HFFc6 (cell line): ENCODE results near the gene PRELID1. TPM values are rescaled to one million over a fixed set of nuclear protein-coding genes. Genes with fewer than 3 reads are reported as not detected.

Experiments
- DNase-seq: peaks from one replicate; pipeline ENCODE4 v3.0.0-alpha.2; 2018
- H3K27ac Mint-ChIP-seq: 2 replicates; pipeline ENCODE4 v1.8.0; 2020; ENCODE audit warnings: mild to moderate bottlenecking, mixed read lengths
- H3K27me3 Mint-ChIP-seq: 2 replicates; pipeline ENCODE4 v1.8.0; 2021; ENCODE audit warnings: mild to moderate bottlenecking, moderate library complexity, mixed read lengths; ENCODE audit not compliant: insufficient read depth
- H3K36me3 Mint-ChIP-seq: 2 replicates; pipeline ENCODE4 v1.8.0; 2021; ENCODE audit warnings: low read depth, mixed read lengths
- H3K4me1 Mint-ChIP-seq: 2 replicates; pipeline ENCODE4 v1.8.0; 2020; ENCODE audit warnings: low read depth, mixed read lengths
- H3K4me3 Mint-ChIP-seq: 2 replicates; pipeline ENCODE4 v1.8.0; 2020; ENCODE audit warnings: mild to moderate bottlenecking, moderate library complexity, mixed read lengths
- H3K9me3 Mint-ChIP-seq: 2 replicates; pipeline ENCODE4 v1.8.0; 2020; ENCODE audit warnings: mild to moderate bottlenecking, mixed read lengths
- total RNA-seq, 6 experiments: library from RNA; stranded (reverse); fragmentation: NEBNext Ultra II Directional; extraction: Animal tissue kit (Norgen Biotek cat#: 25700); gene quantifications; 2 replicates in 1 of 6; 3 replicates in 5 of 6; pipeline ENCODE4 v1.2.3, GENCODE V29; 2021
- TF ChIP-seq, protein P1 (sequence below): fragments of 200-600 bp; sonication (generic); IDR thresholded peaks from 2 replicates; pipeline ENCODE4 v1.5.0; 2021; ENCODE audit warnings: antibody characterized with exemption, mild to moderate bottlenecking

The PRELID1 gene
- total RNA-seq, 6 experiments from 2014 or later: 182 to 225 (median 217) TPM

GRCh38 chr5:177355162-177355867 is 51.7 kb downstream of the PRELID1 start:
- Mint-ChIP-seq H3K36me3 (no peaks in the 10 kb centered on the region), H3K27me3 (peaks cover 23% of the 10 kb centered on the region), H3K4me1 (peaks cover 11% of the 10 kb centered on the region), H3K27ac (no peak overlapping the region), H3K4me3 (no peak overlapping the region), H3K9me3 (no peaks in the 10 kb centered on the region)
- TF ChIP-seq, protein P1, sequence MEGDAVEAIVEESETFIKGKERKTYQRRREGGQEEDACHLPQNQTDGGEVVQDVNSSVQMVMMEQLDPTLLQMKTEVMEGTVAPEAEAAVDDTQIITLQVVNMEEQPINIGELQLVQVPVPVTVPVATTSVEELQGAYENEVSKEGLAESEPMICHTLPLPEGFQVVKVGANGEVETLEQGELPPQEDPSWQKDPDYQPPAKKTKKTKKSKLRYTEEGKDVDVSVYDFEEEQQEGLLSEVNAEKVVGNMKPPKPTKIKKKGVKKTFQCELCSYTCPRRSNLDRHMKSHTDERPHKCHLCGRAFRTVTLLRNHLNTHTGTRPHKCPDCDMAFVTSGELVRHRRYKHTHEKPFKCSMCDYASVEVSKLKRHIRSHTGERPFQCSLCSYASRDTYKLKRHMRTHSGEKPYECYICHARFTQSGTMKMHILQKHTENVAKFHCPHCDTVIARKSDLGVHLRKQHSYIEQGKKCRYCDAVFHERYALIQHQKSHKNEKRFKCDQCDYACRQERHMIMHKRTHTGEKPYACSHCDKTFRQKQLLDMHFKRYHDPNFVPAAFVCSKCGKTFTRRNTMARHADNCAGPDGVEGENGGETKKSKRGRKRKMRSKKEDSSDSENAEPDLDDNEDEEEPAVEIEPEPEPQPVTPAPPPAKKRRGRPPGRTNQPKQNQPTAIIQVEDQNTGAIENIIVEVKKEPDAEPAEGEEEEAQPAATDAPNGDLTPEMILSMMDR: no peak
- DNase-seq: no peak

DNA sequence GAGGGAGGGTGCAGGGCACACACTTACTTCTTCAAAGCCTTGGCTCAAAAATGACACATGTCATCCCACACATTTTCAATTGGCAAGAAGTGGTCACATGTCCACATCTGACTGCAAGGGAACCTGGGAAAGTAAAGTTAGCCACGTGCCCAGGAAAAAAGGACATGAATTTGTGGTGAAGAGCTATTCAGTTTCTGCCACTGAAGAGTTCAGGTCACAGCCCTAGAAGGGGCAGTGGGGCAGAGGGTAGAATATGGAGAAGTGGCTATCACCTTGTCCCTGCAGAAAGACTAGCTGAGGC is 52.2 kb downstream of the PRELID1 start:
- DNase-seq: no peak
- H3K9me3 Mint-ChIP-seq: no peaks in the 10 kb centered on the region
- peaks cover 5% of the 10 kb centered on the region for H3K4me1 Mint-ChIP-seq
- H3K27ac Mint-ChIP-seq: no peak overlapping the region
- H3K4me3 Mint-ChIP-seq: no peak overlapping the region
- no peaks in the 10 kb centered on the region for H3K36me3 Mint-ChIP-seq
- TF ChIP-seq, protein P1: no peak
- peaks cover 26% of the 10 kb centered on the region for H3K27me3 Mint-ChIP-seq

Other genes starting within 250 kb of the PRELID1 start
- gene FGFR4, start 216.9 kb upstream of the PRELID1 start, total RNA-seq: under 1 TPM in 5 of 6 experiments, not detected in 1; 0.14 to 0.53 (median 0.33) TPM
- 10 to 100 TPM; 42.6 to 56.4 (median 48.4) TPM for gene NSD1, start 170.0 kb upstream of the PRELID1 start, total RNA-seq
- 10 to 100 TPM; 23.3 to 31.4 (median 26.4) TPM for gene RAB24, start 80 bp upstream of the PRELID1 start, total RNA-seq
- 10 to 100 TPM in 5 of 6 experiments, 1 to 10 TPM in 1; 7.7 to 17.0 (median 15.3) TPM for gene MXD3, start 8.1 kb downstream of the PRELID1 start, total RNA-seq
- gene LMAN2, start 47.9 kb downstream of the PRELID1 start, total RNA-seq: 100 to 1,000 TPM; 153 to 169 (median 164) TPM
- gene RGS14, start 54.1 kb downstream of the PRELID1 start, total RNA-seq: 1 to 10 TPM; 1.0 to 2.2 (median 1.2) TPM
- not detected for gene SLC34A1, start 80.6 kb downstream of the PRELID1 start, total RNA-seq
- gene PFN3, start 96.9 kb downstream of the PRELID1 start, total RNA-seq: not detected
- gene F12, start 105.8 kb downstream of the PRELID1 start, total RNA-seq: 1 to 10 TPM in 1 of 6 experiments, under 1 TPM in 5; 0.63 to 1.2 (median 0.87) TPM
- 10 to 100 TPM; 25.8 to 30.7 (median 28.0) TPM for gene GRK6, start 122.9 kb downstream of the PRELID1 start, total RNA-seq
- 10 to 100 TPM in 4 of 6 experiments, 1 to 10 TPM in 2; 8.9 to 16.9 (median 10.4) TPM for gene PRR7, start 143.0 kb downstream of the PRELID1 start, total RNA-seq
- gene DBN1, start 169.8 kb downstream of the PRELID1 start, total RNA-seq: 100 to 1,000 TPM; 346 to 394 (median 358) TPM
- gene PDLIM7, start 193.8 kb downstream of the PRELID1 start, total RNA-seq: 100 to 1,000 TPM; 339 to 353 (median 343) TPM
- gene DOK3, start 206.0 kb downstream of the PRELID1 start, total RNA-seq: 1 to 10 TPM; 1.1 to 2.6 (median 1.3) TPM
- 100 to 1,000 TPM in 3 of 6 experiments, 10 to 100 TPM in 3; 83.8 to 105 (median 98.5) TPM for gene DDX41, start 213.2 kb downstream of the PRELID1 start, total RNA-seq